Spleen (tissue), 7 donors: ENCODE results near the gene ETFB.

Experiments used
- POLR2A ChIP-seq, 3 donors: fragments of 450-650 bp; IDR thresholded peaks; one replicate each; pipeline ENCODE4 v1.5.1; 2017; ENCODE audit warnings: antibody characterized with exemption in 3 of 3, mild to moderate bottlenecking in 1 of 3
- TF ChIP-seq, protein P1 (sequence below), 11 experiments: fragments of 200-600 bp in 7 of 11; fragments of 450-650 bp in 4 of 11; sonication (generic) in 4 of 11; IDR thresholded peaks in 8 of 11; conservative IDR thresholded peaks in 3 of 11; 1 replicate in 7 of 11; 2 replicates in 4 of 11; pipeline versions ENCODE4 v1.4.0 to v1.8.0; 2016 to 2021; ENCODE audit warnings: antibody characterized with exemption in 11 of 11, inconsistent platforms in 4 of 11, mild to moderate bottlenecking in 1 of 11
- donor health status: DM: no; HTN: no; CAD: no; lungs with moderate emphysema.
- donor health status: DM: no; HTN: no; CAD: no.
- donor health status: DM: no; HTN: no; CAD: no.

DNA sequence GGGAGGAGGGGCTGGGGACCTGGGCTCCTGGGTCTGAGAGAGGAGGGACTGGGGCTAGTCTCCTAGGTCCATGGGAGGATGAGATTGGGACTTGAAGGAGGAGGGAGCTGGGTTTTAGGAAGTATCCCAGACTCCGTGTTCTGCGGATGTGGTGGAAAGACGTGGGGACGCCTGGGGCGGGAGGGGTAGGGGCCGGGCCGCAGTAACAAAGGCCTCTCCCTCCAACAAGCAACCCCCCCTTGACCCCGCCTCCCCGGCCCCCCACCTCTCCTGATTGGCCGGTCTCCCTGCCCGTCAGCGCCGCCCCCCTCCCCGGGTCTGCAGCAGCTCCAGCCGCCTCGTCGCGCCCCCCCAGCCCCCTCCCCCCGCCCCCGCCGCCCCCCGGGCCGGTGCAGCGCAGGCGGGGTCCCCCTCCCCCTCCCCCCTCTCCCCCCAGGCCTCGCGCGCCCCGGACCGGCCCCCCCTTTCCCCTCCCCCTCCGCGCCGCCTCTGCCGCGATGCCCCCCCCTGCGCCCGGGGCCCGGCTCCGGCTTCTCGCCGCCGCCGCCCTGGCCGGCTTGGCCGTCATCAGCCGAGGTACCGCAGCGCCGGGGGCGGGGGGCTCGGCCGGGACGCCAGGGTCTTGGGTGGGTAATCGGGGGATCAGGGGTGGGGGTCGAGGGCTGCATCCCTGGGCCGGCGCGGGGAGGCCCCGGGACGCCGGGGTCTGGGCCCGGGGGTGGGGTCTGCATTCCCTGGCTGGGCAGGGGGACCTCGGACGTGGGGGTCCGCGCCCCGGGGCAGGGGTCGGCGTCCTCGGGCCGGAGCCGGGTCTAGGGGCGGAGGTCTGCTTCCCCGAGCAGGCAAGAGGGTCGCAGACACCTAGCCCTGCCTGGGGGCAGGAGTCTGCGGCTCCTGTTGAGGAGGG lies 54.6 kb downstream of the ETFB start, which contains the start of gene IGLON5:
- no peak for TF ChIP-seq POLR2A (IDR thresholded peaks at IDR 0.05)
- TF ChIP-seq, protein P1, sequence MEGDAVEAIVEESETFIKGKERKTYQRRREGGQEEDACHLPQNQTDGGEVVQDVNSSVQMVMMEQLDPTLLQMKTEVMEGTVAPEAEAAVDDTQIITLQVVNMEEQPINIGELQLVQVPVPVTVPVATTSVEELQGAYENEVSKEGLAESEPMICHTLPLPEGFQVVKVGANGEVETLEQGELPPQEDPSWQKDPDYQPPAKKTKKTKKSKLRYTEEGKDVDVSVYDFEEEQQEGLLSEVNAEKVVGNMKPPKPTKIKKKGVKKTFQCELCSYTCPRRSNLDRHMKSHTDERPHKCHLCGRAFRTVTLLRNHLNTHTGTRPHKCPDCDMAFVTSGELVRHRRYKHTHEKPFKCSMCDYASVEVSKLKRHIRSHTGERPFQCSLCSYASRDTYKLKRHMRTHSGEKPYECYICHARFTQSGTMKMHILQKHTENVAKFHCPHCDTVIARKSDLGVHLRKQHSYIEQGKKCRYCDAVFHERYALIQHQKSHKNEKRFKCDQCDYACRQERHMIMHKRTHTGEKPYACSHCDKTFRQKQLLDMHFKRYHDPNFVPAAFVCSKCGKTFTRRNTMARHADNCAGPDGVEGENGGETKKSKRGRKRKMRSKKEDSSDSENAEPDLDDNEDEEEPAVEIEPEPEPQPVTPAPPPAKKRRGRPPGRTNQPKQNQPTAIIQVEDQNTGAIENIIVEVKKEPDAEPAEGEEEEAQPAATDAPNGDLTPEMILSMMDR (IDR thresholded peaks at IDR 0.05 in 8 of 11, conservative IDR thresholded peaks at IDR 0.05 in 3 of 11), result no peak
